Parathyroid adenoma (tissue), 2 donors: ENCODE measurements around the gene PSD4.

Experiments used
- H2AFZ ChIP-seq: fragments of 300-600 bp; sonication (generic); one replicate; pipeline ENCODE4 v1.7.0; 2017; ENCODE audit warnings: antibody characterized with exemption, mild to moderate bottlenecking
- H3K27ac ChIP-seq: fragments of 300-600 bp; sonication (generic); one replicate; pipeline ENCODE4 v1.7.0; 2017
- H3K27me3 ChIP-seq: fragments of 300-600 bp; sonication (generic); one replicate; pipeline ENCODE4 v1.7.0; 2017; ENCODE audit warnings: low read length; ENCODE audit not compliant: control insufficient read depth, insufficient read depth
- H3K36me3 ChIP-seq: fragments of 300-600 bp; sonication (generic); one replicate; pipeline ENCODE4 v1.7.0; 2017; ENCODE audit warnings: low read length; ENCODE audit not compliant: control insufficient read depth, insufficient read depth
- H3K4me1 ChIP-seq: fragments of 300-600 bp; sonication (generic); one replicate; pipeline ENCODE4 v1.7.0; 2017; ENCODE audit warnings: control low read depth
- H3K4me2 ChIP-seq: fragments of 300-600 bp; sonication (generic); one replicate; pipeline ENCODE4 v1.7.0; 2017; ENCODE audit warnings: low read length
- H3K4me3 ChIP-seq: fragments of 300-600 bp; sonication (generic); one replicate; pipeline ENCODE4 v1.7.0; 2017; ENCODE audit warnings: low read depth, low read length
- H3K79me2 ChIP-seq: fragments of 300-600 bp; sonication (generic); one replicate; pipeline ENCODE4 v1.7.0; 2017; ENCODE audit warnings: control low read depth
- H3K9ac ChIP-seq: fragments of 300-600 bp; sonication (generic); one replicate; pipeline ENCODE4 v1.7.0; 2017; ENCODE audit warnings: mild to moderate bottlenecking
- H3K9me3 ChIP-seq: fragments of 300-600 bp; sonication (generic); one replicate; pipeline ENCODE4 v1.7.0; 2017; ENCODE audit warnings: low read length; ENCODE audit not compliant: control insufficient read depth
- CTCF ChIP-seq: fragments of 300-600 bp; sonication (generic); IDR thresholded peaks from one replicate; pipeline ENCODE4 v1.7.0; 2017; ENCODE audit warnings: antibody characterized with exemption, mild to moderate bottlenecking
- donor health status: primary hyperparathyroidism.

The PSD4 gene

GRCh38 chr2:113181258-113182051, 7.7 kb downstream of the PSD4 start:
- Histone ChIP-seq H3K79me2 (no peaks in the 10 kb centered on the region), H3K4me3 (no peak overlapping the region), H3K4me1 (peaks cover 23% of the 10 kb centered on the region), H2AFZ (no peak overlapping the region), H3K9ac (no peak overlapping the region), H3K4me2 (no peak overlapping the region), H3K27me3 (no peaks in the 10 kb centered on the region), H3K36me3 (no peaks in the 10 kb centered on the region), H3K9me3 (no peaks in the 10 kb centered on the region), H3K27ac (no peak overlapping the region)
- TF ChIP-seq CTCF = no peak

DNA sequence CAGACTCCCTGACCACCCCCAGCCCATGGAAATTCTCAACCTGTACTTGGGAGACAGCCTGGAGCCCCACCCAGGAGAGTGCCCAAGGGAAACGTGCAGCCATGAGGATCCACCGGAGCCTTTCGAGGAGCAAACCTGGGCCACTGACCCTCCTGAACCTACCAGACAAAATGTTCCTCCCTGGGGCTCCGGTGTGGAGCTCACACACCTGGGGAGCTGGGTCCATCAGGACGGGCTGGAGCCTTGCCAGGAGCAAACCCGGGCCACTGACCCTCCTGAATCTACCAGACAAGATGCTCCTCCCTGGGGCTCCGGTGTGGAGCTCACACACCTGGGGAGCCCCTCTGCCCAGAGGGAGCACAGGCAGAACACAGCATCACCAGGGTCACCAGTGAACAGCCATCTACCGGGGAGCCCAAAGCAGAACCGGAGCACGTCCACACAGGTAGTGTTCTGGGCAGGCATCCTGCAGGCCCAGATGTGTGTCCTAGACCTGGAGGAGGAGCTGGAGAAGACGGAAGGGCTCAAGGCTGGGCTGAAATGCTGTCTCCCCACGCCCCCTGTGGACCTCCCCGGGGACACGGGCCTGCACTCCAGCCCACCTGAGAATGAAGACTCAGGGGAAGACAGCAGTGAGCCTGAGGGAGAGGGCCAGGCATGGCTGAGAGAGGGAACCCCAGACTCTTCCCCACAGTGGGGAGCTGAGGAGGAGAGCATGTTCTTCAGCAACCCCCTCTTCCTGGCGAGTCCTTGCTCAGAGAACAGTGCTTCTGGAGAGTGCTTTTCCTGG, 8.9 kb downstream of the PSD4 start:
- no peak for TF ChIP-seq CTCF
- Histone ChIP-seq H3K27me3 (no peaks in the 10 kb centered on the region), H3K9me3 (no peaks in the 10 kb centered on the region), H3K4me2 (no peak overlapping the region), H3K9ac (no peak overlapping the region), H3K4me3 (no peak overlapping the region), H3K27ac (no peak overlapping the region), H2AFZ (no peak overlapping the region), H3K4me1 (peaks cover 15% of the 10 kb centered on the region), H3K36me3 (no peaks in the 10 kb centered on the region), H3K79me2 (no peaks in the 10 kb centered on the region)

DNA sequence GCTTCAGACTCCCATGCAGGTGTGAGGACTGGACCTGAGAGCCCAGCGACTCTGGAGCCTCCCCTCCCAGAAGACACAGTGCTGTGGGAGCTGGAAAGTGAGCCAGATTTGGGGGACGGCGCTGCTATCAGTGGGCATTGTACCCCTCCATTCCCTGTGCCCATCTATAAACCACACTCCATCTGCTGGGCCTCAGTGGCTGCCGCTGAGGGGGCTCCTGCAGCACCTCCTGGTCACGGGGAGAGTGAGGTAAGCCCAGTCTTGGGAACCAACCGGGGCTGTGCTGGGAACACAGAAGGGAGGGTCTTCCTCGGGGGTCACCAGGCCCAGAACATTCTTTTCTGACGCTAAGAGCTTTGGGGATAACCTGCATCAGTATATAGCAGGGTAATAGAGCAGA, 9.5 kb downstream of the PSD4 start:
- Histone ChIP-seq H3K4me3 (no peak overlapping the region), H3K36me3 (no peaks in the 10 kb centered on the region), H3K9ac (no peak overlapping the region), H3K27ac (no peak overlapping the region), H3K79me2 (no peaks in the 10 kb centered on the region), H3K4me2 (no peak overlapping the region), H3K4me1 (peaks cover 15% of the 10 kb centered on the region), H3K27me3 (no peaks in the 10 kb centered on the region), H2AFZ (no peak overlapping the region), H3K9me3 (no peaks in the 10 kb centered on the region)
- TF ChIP-seq CTCF = no peak

DNA sequence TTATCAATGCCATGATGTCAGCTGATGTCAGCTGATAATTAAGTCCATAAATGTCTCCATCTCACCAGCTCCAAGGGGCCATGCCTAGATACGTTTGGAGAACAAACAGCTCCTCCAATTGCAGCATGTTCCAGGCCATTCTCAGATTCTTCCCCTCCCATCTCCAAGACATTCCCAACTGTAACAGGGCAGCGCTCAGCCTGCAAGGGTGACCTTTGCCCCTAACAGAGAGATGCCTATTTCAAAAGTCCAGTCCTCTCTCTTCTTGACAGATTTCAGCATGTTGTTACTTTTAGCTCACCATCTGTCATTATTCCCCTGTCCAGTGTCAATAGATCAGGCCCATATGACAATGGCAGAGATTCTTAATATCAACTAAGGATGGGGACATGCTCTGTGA, 9.9 kb downstream of the PSD4 start:
- H2AFZ ChIP-seq = no peak overlapping the region
- no peak for TF ChIP-seq CTCF
- H3K4me3 ChIP-seq = no peak overlapping the region
- no peak overlapping the region for H3K4me2 ChIP-seq
- no peak overlapping the region for H3K27ac ChIP-seq
- H3K9me3 ChIP-seq = no peaks in the 10 kb centered on the region
- H3K27me3 ChIP-seq = no peaks in the 10 kb centered on the region
- H3K36me3 ChIP-seq = no peaks in the 10 kb centered on the region
- H3K79me2 ChIP-seq = no peaks in the 10 kb centered on the region
- H3K4me1 ChIP-seq = peaks cover 15% of the 10 kb centered on the region
- H3K9ac ChIP-seq = no peak overlapping the region
